Liver (tissue), 9 donors: ENCODE data around the gene RARRES1. TPM values are rescaled to one million over a fixed set of nuclear protein-coding genes. Genes with fewer than 3 reads are reported as not detected.

Source experiments
- DNase-seq: peaks from one replicate; pipeline ENCODE4 v3.0.0-alpha.2; 2017; ENCODE audit warnings: low spot score
- H3K27ac ChIP-seq, 2 donors: one replicate each; pipeline ENCODE4 v1.7.0; 2013; ENCODE audit warnings: inconsistent platforms in 2 of 2, low read length in 2 of 2, control low read depth in 1 of 2, low read depth in 1 of 2, mild to moderate bottlenecking in 1 of 2
- H3K27me3 ChIP-seq, 4 donors: one replicate each; pipeline versions ENCODE4 v1.6.1 to v1.7.0; 2013; ENCODE audit warnings: low read length in 3 of 4, inconsistent platforms in 1 of 4, mild to moderate bottlenecking in 1 of 4, moderate library complexity in 1 of 4; ENCODE audit not compliant: control insufficient read depth in 4 of 4, insufficient read depth in 4 of 4
- H3K36me3 ChIP-seq, 4 donors: one replicate each; pipeline versions ENCODE4 v1.6.1 to v1.7.0; 2013; ENCODE audit warnings: low read length in 3 of 4, mild to moderate bottlenecking in 3 of 4, low read depth in 1 of 4, moderate library complexity in 1 of 4; ENCODE audit not compliant: control insufficient read depth in 4 of 4, insufficient read depth in 3 of 4
- H3K4me1 ChIP-seq, 4 donors: one replicate each; pipeline versions ENCODE4 v1.6.1 to v1.7.0; 2013; ENCODE audit warnings: low read length in 3 of 4, mild to moderate bottlenecking in 3 of 4, moderate library complexity in 1 of 4; ENCODE audit not compliant: control insufficient read depth in 4 of 4, insufficient read depth in 4 of 4
- H3K4me3 ChIP-seq, 3 donors: one replicate each; pipeline versions ENCODE4 v1.6.1 to v1.7.0; 2013; ENCODE audit warnings: low read length in 3 of 3, control low read depth in 1 of 3, low read depth in 1 of 3, mild to moderate bottlenecking in 1 of 3
- H3K9ac ChIP-seq, 2 donors: one replicate each; pipeline ENCODE4 v1.7.0; 2013; ENCODE audit warnings: low read length in 2 of 2, mild to moderate bottlenecking in 2 of 2, moderate library complexity in 2 of 2, control low read depth in 1 of 2, low read depth in 1 of 2
- H3K9me3 ChIP-seq, 4 donors: one replicate each; pipeline versions ENCODE4 v1.6.1 to v1.7.0; 2013; ENCODE audit warnings: low read length in 3 of 4; ENCODE audit not compliant: control insufficient read depth in 4 of 4
- ATF3 ChIP-seq: IDR thresholded peaks from 2 replicates; pipeline ENCODE4 v1.6.1; 2016; ENCODE audit warnings: antibody characterized with exemption
- CTCF ChIP-seq: fragments of 150-350 bp; IDR thresholded peaks from 2 replicates; pipeline ENCODE4 v1.5.1; 2017; ENCODE audit warnings: improper control_type of control experiment, low read depth, low read length; ENCODE audit not compliant: missing input control
- EGR1 ChIP-seq, 2 donors: IDR thresholded peaks; 2 replicates each; pipeline ENCODE4 v1.6.1; 2016 to 2018; ENCODE audit warnings: antibody characterized with exemption in 2 of 2, low read depth in 2 of 2
- FOXA1 ChIP-seq: IDR thresholded peaks from 2 replicates; pipeline ENCODE4 v1.6.1; 2016; ENCODE audit warnings: antibody characterized with exemption
- FOXA2 ChIP-seq: IDR thresholded peaks from 2 replicates; pipeline ENCODE4 v1.6.1; 2016; ENCODE audit warnings: antibody characterized with exemption
- GABPA ChIP-seq, 2 donors: IDR thresholded peaks in 1 of 2; conservative IDR thresholded peaks in 1 of 2; 2 replicates each; pipeline ENCODE4 v1.6.1; 2016; ENCODE audit warnings: antibody characterized with exemption in 2 of 2, mild to moderate bottlenecking in 1 of 2, moderate library complexity in 1 of 2
- HNF4A ChIP-seq, 2 donors: conservative IDR thresholded peaks; 2 replicates each; pipeline ENCODE4 v1.6.1; 2016; ENCODE audit warnings: antibody characterized with exemption in 2 of 2, mild to moderate bottlenecking in 2 of 2
- HNF4G ChIP-seq: IDR thresholded peaks from 2 replicates; pipeline ENCODE4 v1.6.1; 2016; ENCODE audit warnings: antibody characterized with exemption
- JUND ChIP-seq, 2 donors: IDR thresholded peaks; 2 replicates each; pipeline ENCODE4 v1.6.1; 2016; ENCODE audit warnings: antibody characterized with exemption in 2 of 2
- MAX ChIP-seq: IDR thresholded peaks from 2 replicates; pipeline ENCODE4 v1.6.1; 2016; ENCODE audit warnings: antibody characterized with exemption
- NR2F2 ChIP-seq: IDR thresholded peaks from 2 replicates; pipeline ENCODE4 v1.6.1; 2016; ENCODE audit warnings: antibody characterized with exemption
- RAD21 ChIP-seq, 2 donors: IDR thresholded peaks; 2 replicates each; pipeline ENCODE4 v1.6.1; 2016; ENCODE audit warnings: antibody characterized with exemption in 2 of 2, mild to moderate bottlenecking in 2 of 2
- REST ChIP-seq: IDR thresholded peaks from 2 replicates; pipeline ENCODE4 v1.6.1; 2016; ENCODE audit warnings: antibody characterized with exemption, mild to moderate bottlenecking
- RXRA ChIP-seq, 2 donors: IDR thresholded peaks; 2 replicates each; pipeline ENCODE4 v1.6.1; 2017 to 2018; ENCODE audit warnings: antibody characterized with exemption in 2 of 2, mild to moderate bottlenecking in 1 of 2
- SP1 ChIP-seq: IDR thresholded peaks from 2 replicates; pipeline ENCODE4 v1.6.1; 2018; ENCODE audit warnings: antibody characterized with exemption, mild to moderate bottlenecking
- TAF1 ChIP-seq: conservative IDR thresholded peaks from 2 replicates; pipeline ENCODE4 v1.6.1; 2016; ENCODE audit warnings: antibody characterized with exemption, mild to moderate bottlenecking
- YY1 ChIP-seq: IDR thresholded peaks from 2 replicates; pipeline ENCODE4 v1.6.1; 2016; ENCODE audit warnings: antibody characterized with exemption, mild to moderate bottlenecking
- ZBTB33 ChIP-seq: IDR thresholded peaks from 2 replicates; pipeline ENCODE4 v1.6.1; 2016; ENCODE audit warnings: antibody characterized with exemption
- WGBS: extraction: QIAGEN DNeasy Blood & Tissue Kit; methylation state at CpG from one replicate; pipeline ENCODE4 v1.1.7; 2013; 5-methylcytosine and 5-hydroxymethylcytosine counted together
- polyA plus RNA-seq, 2 donors: library from polyadenylated mRNA; stranded (reverse) in 1 of 2; unstranded in 1 of 2; fragments of 200-250 nt in 1 of 2; fragments of >200 nt in 1 of 2; fragmentation: Nextera tagmentation in 1 of 2; extraction: Ambion mirVana in 1 of 2; gene quantifications; one replicate each; pipeline versions ENCODE4 v1.2.1 to v1.2.3, GENCODE V29; 2013 to 2015
- total RNA-seq, 2 donors: library from RNA; depleted of rRNA; stranded (reverse); fragments of >200 nt; gene quantifications; one replicate each; pipeline ENCODE4 v1.2.3, GENCODE V29; 2014
- donor health status: healthy.
- donor health status: healthy.
- donor health status: healthy.
- donor health status: healthy.
- donor health status: healthy.

RARRES1 gene
- total and polyA plus RNA-seq, 4 donors, result 0.92 to 6.9 (median 2.4) TPM

- Histone ChIP-seq H3K9me3 (peaks cover 0 to 8% (median 3%) of the 10 kb centered on the region in 4 donors), H3K4me1 (peaks cover 4 to 19% (median 8%) of the 10 kb centered on the region in 4 donors), H3K9ac (no peak overlapping the region), H3K27me3 (no peaks in the 10 kb centered on the region), H3K27ac (no peak overlapping the region), H3K36me3 (no peaks in the 10 kb centered on the region), H3K4me3 (no peak overlapping the region)
- WGBS, result 85% methylated on average over 3 of the region's 3 CpGs
- no peak for TF ChIP-seq JUND (IDR thresholded peaks at IDR 0.05)
- TF ChIP-seq RXRA (IDR thresholded peaks at IDR 0.05), result no peak
- no peak for TF ChIP-seq YY1
- TF ChIP-seq EGR1 (IDR thresholded peaks at IDR 0.05; ENCODE audit: low read depth in 2 of 2), result no peak
- TF ChIP-seq SP1, result no peak
- TF ChIP-seq HNF4G, result no peak
- no peak for TF ChIP-seq FOXA2
- no peak for DNase-seq
Observed at GRCh38 chr3:158733656-158734055, 1.4 kb upstream of the RARRES1 start.

GRCh38 chr3:158732856-158733200 lies 571 bp upstream of the RARRES1 start:
- H3K9ac ChIP-seq, result no peak overlapping the region
- no peak for DNase-seq
- peaks cover 0 to 8% (median 3%) of the 10 kb centered on the region in 4 donors for H3K9me3 ChIP-seq
- peaks cover 4 to 24% (median 13%) of the 10 kb centered on the region in 4 donors for H3K4me1 ChIP-seq
- peak overlapping the region in 2 of 3 donors; percentile 54 to 81 for H3K4me3 ChIP-seq
- no peaks in the 10 kb centered on the region for H3K36me3 ChIP-seq
- peak overlapping the region in 1 of 2 donors; percentile 48 for H3K27ac ChIP-seq
- WGBS, result 53% methylated on average over 15 of the region's 15 CpGs
- no peak for TF ChIP-seq HNF4A (conservative IDR thresholded peaks at IDR 0.05)
- no peaks in the 10 kb centered on the region for H3K27me3 ChIP-seq

GRCh38 chr3:158731486-158731885 lies 771 bp downstream of the RARRES1 start:
- no peak overlapping the region for H3K9ac ChIP-seq
- H3K27ac ChIP-seq, result peak overlapping the region in 1 of 2 donors; percentile 51

More at GRCh38 chr3:158731486-158731885, 771 bp downstream of the RARRES1 start:
- Histone ChIP-seq H3K4me3 (peak overlapping the region in 2 of 3 donors; percentile 54 to 81), H3K27me3 (no peaks in the 10 kb centered on the region), H3K4me1 (peaks cover 4 to 29% (median 16%) of the 10 kb centered on the region in 4 donors), H3K9me3 (peaks cover 0 to 8% (median 3%) of the 10 kb centered on the region in 4 donors), H3K36me3 (no peaks in the 10 kb centered on the region)
- 79% methylated on average over 14 of the region's 14 CpGs for WGBS
- no peak for DNase-seq
- no peak for TF ChIP-seq RXRA (IDR thresholded peaks at IDR 0.05)
- TF ChIP-seq NR2F2, result no peak
- no peak for TF ChIP-seq ZBTB33
- no peak for TF ChIP-seq MAX
- TF ChIP-seq HNF4G, result no peak
- TF ChIP-seq RAD21 (IDR thresholded peaks at IDR 0.05), result no peak
- TF ChIP-seq TAF1, result no peak
- TF ChIP-seq FOXA2, result no peak
- TF ChIP-seq JUND (IDR thresholded peaks at IDR 0.05), result no peak
- no peak for TF ChIP-seq SP1
- TF ChIP-seq HNF4A (conservative IDR thresholded peaks at IDR 0.05), result no peak
- TF ChIP-seq ATF3, result no peak
- no peak for TF ChIP-seq FOXA1
- TF ChIP-seq GABPA (IDR thresholded peaks at IDR 0.05 in 1 of 2, conservative IDR thresholded peaks at IDR 0.05 in 1 of 2), result no peak
- TF ChIP-seq REST, result no peak
- TF ChIP-seq YY1, result no peak
- TF ChIP-seq CTCF, result no peak
- TF ChIP-seq EGR1 (IDR thresholded peaks at IDR 0.05; ENCODE audit: low read depth in 2 of 2), result no peak
